Small intestine (tissue), 7 donors: ENCODE measurements around the gene SFXN5. TPM values are rescaled to one million over a fixed set of nuclear protein-coding genes. Genes with fewer than 3 reads are reported as not detected.

ENCODE experiments used
- DNase-seq, 2 donors: peaks; one replicate each; pipeline versions ENCODE4 v3.0.0 to v3.0.0-alpha.2; 2013
- FAIRE-seq: peaks from 2 replicates; lab custom pipeline; 2012; peaks lifted over from hg19 to GRCh38; lab: Jason Lieb, UNC
- H3K27ac ChIP-seq, 3 donors: one replicate each; pipeline ENCODE4 v1.5.1; 2013; ENCODE audit warnings: low read length in 2 of 3, mild to moderate bottlenecking in 2 of 3, control low read depth in 1 of 3, inconsistent platforms in 1 of 3, low read depth in 1 of 3, moderate library complexity in 1 of 3
- H3K27me3 ChIP-seq, 3 donors: one replicate each; pipeline ENCODE4 v1.6.1; 2013; ENCODE audit warnings: low read length in 3 of 3, inconsistent platforms in 1 of 3; ENCODE audit not compliant: control insufficient read depth in 3 of 3, insufficient read depth in 3 of 3
- H3K36me3 ChIP-seq, 3 donors: one replicate each; pipeline ENCODE4 v1.6.1; 2013; ENCODE audit warnings: low read length in 3 of 3, inconsistent platforms in 1 of 3, low read depth in 1 of 3, mild to moderate bottlenecking in 1 of 3, moderate library complexity in 1 of 3; ENCODE audit not compliant: control insufficient read depth in 3 of 3, insufficient read depth in 2 of 3
- H3K4me1 ChIP-seq, 3 donors: one replicate each; pipeline ENCODE4 v1.6.1; 2013; ENCODE audit warnings: low read length in 2 of 3, inconsistent platforms in 1 of 3, low read depth in 1 of 3, mild to moderate bottlenecking in 1 of 3, moderate library complexity in 1 of 3; ENCODE audit not compliant: control insufficient read depth in 3 of 3, insufficient read depth in 2 of 3
- H3K4me3 ChIP-seq, 3 donors: one replicate each; pipeline ENCODE4 v1.5.1; 2013; ENCODE audit warnings: low read length in 3 of 3, control low read depth in 1 of 3, inconsistent platforms in 1 of 3, low read depth in 1 of 3, mild to moderate bottlenecking in 1 of 3, moderate library complexity in 1 of 3
- H3K9me3 ChIP-seq, 2 donors: one replicate each; pipeline ENCODE4 v1.6.1; 2013; ENCODE audit warnings: low read depth in 1 of 2, low read length in 1 of 2; ENCODE audit not compliant: control insufficient read depth in 2 of 2, insufficient read depth in 1 of 2
- WGBS, 3 donors: extraction: QIAGEN DNeasy Blood & Tissue Kit; methylation state at CpG; one replicate each; pipeline ENCODE4 v1.1.7; 2013; 5-methylcytosine and 5-hydroxymethylcytosine counted together
- polyA plus RNA-seq, 4 donors: library from polyadenylated mRNA; stranded (reverse) in 3 of 4; unstranded in 1 of 4; fragments of 200-250 nt in 3 of 4; fragments of 120-200 nt in 1 of 4; gene quantifications; one replicate each; pipeline versions ENCODE4 v1.2.1 to v1.2.3, GENCODE V29; 2013
- donor health status: healthy with polysubstance abuse.
- donor health status: control.
- donor health status: control.
- donor health status: Bipolar disorder and iron deficiency.
- donor health status: healthy.

Gene SFXN5
- polyA plus RNA-seq, 4 donors = 5.4 to 28.5 (median 9.8) TPM

- H3K36me3 ChIP-seq = peaks cover 0 to 41% (median 0%) of the 10 kb centered on the region in 3 donors
- no peaks in the 10 kb centered on the region for H3K4me1 ChIP-seq
- no peak overlapping the region for H3K27ac ChIP-seq
- H3K9me3 ChIP-seq = no peaks in the 10 kb centered on the region
- no peak overlapping the region for H3K4me3 ChIP-seq
- 91 to 96% (median 93%) methylated on average over 15 to 16 of the region's 16 CpGs for WGBS, 3 donors
- H3K27me3 ChIP-seq = no peaks in the 10 kb centered on the region
- FAIRE-seq (no peak), DNase-seq (no peak)
Observed at GRCh38 chr2:72944804-72945449, 126.6 kb downstream of the SFXN5 start.

- Histone ChIP-seq H3K9me3 (no peaks in the 10 kb centered on the region), H3K27me3 (no peaks in the 10 kb centered on the region), H3K36me3 (peaks cover 0 to 38% (median 0%) of the 10 kb centered on the region in 3 donors), H3K27ac (no peak overlapping the region), H3K4me3 (no peak overlapping the region), H3K4me1 (no peaks in the 10 kb centered on the region)
- DNase-seq (no peak), FAIRE-seq (no peak)
- 76 to 85% (median 84%) methylated on average over 7 of the region's 7 CpGs for WGBS, 3 donors
Observed at GRCh38 chr2:72943540-72944395, 127.7 kb downstream of the SFXN5 start.

- 94 to 95% (median 95%) methylated on average over 8 of the region's 8 CpGs for WGBS, 3 donors
- H3K9me3 ChIP-seq = no peaks in the 10 kb centered on the region
- H3K4me3 ChIP-seq = no peak overlapping the region
- H3K4me1 ChIP-seq = no peaks in the 10 kb centered on the region
- FAIRE-seq = no peak
- DNase-seq = no peak
- H3K36me3 ChIP-seq = peaks cover 0 to 38% (median 0%) of the 10 kb centered on the region in 3 donors
- H3K27me3 ChIP-seq = no peaks in the 10 kb centered on the region
- no peak overlapping the region for H3K27ac ChIP-seq
Observed at GRCh38 chr2:72942881-72943418, 128.6 kb downstream of the SFXN5 start.

- DNase-seq (no peak), FAIRE-seq (no peak)
- WGBS, 3 donors = 81 to 92% (median 91%) methylated on average over 6 to 8 of the region's 8 CpGs
- Histone ChIP-seq H3K27ac (no peak overlapping the region), H3K4me1 (no peaks in the 10 kb centered on the region), H3K4me3 (no peak overlapping the region), H3K9me3 (no peaks in the 10 kb centered on the region), H3K36me3 (peaks cover 0 to 38% (median 0%) of the 10 kb centered on the region in 3 donors), H3K27me3 (no peaks in the 10 kb centered on the region)
Observed at GRCh38 chr2:72942293-72942692, 129.2 kb downstream of the SFXN5 start.

GRCh38 chr2:72940786-72941185, 130.7 kb downstream of the SFXN5 start:
- Histone ChIP-seq H3K27me3 (no peaks in the 10 kb centered on the region), H3K9me3 (no peaks in the 10 kb centered on the region), H3K27ac (no peak overlapping the region), H3K36me3 (peaks cover 0 to 38% (median 0%) of the 10 kb centered on the region in 3 donors), H3K4me1 (no peaks in the 10 kb centered on the region), H3K4me3 (no peak overlapping the region)
- FAIRE-seq = no peak
- no peak for DNase-seq
- 86 to 96% (median 86%) methylated on average over 6 of the region's 6 CpGs for WGBS, 3 donors

GRCh38 chr2:72940361-72940760, 131.2 kb downstream of the SFXN5 start:
- H3K4me1 ChIP-seq = no peaks in the 10 kb centered on the region
- 82 to 84% (median 84%) methylated on average over 6 of the region's 6 CpGs for WGBS, 3 donors
- no peaks in the 10 kb centered on the region for H3K27me3 ChIP-seq
- peaks cover 0 to 37% (median 0%) of the 10 kb centered on the region in 3 donors for H3K36me3 ChIP-seq
- no peak overlapping the region for H3K4me3 ChIP-seq
- no peak overlapping the region for H3K27ac ChIP-seq
- no peaks in the 10 kb centered on the region for H3K9me3 ChIP-seq
- no peak for DNase-seq
- FAIRE-seq = no peak

GRCh38 chr2:72938455-72938854, 133.1 kb downstream of the SFXN5 start:
- no peak for DNase-seq
- no peak for FAIRE-seq

GRCh38 chr2:72937356-72937669, 134.2 kb downstream of the SFXN5 start:
- H3K9me3 ChIP-seq = no peaks in the 10 kb centered on the region
- peaks cover 0 to 20% (median 0%) of the 10 kb centered on the region in 3 donors for H3K4me1 ChIP-seq
- no peaks in the 10 kb centered on the region for H3K27me3 ChIP-seq
- H3K36me3 ChIP-seq = peaks cover 0 to 21% (median 0%) of the 10 kb centered on the region in 3 donors
- H3K27ac ChIP-seq = no peak overlapping the region
- WGBS, 3 donors = 28 to 67% (median 41%) methylated on average over 14 to 15 of the region's 15 CpGs
- H3K4me3 ChIP-seq = no peak overlapping the region
- DNase-seq = no peak
- FAIRE-seq = no peak

More at GRCh38 chr2:72938455-72938854, 133.1 kb downstream of the SFXN5 start:
- no peaks in the 10 kb centered on the region for H3K9me3 ChIP-seq
- WGBS, 3 donors = 62 to 79% (median 78%) methylated on average over 4 to 5 of the region's 5 CpGs
- H3K36me3 ChIP-seq = peaks cover 0 to 26% (median 0%) of the 10 kb centered on the region in 3 donors
- H3K4me1 ChIP-seq = peaks cover 0 to 9% (median 0%) of the 10 kb centered on the region in 3 donors
- H3K27ac ChIP-seq = no peak overlapping the region
- no peak overlapping the region for H3K4me3 ChIP-seq
- H3K27me3 ChIP-seq = no peaks in the 10 kb centered on the region
